Aorta (tissue), 5 donors: ENCODE results near the gene CCL5. TPM values are rescaled to one million over a fixed set of nuclear protein-coding genes. Genes with fewer than 3 reads are reported as not detected.

Source experiments
- ATAC-seq: fragments of 200-7000 bp; cut with Tn5 transposase; one replicate; pipeline ENCODE4 v1.9.1; 2022; ENCODE audit warnings: moderate library complexity; ENCODE audit not compliant: low FRiP score
- DNase-seq, 2 donors: peaks; one replicate each; pipeline ENCODE4 v3.0.0-alpha.2; 2020
- H3K27ac ChIP-seq, 2 donors: one replicate each; pipeline ENCODE4 v1.5.1; 2013; ENCODE audit warnings: low read length in 2 of 2, mild to moderate bottlenecking in 2 of 2, moderate library complexity in 2 of 2, control low read depth in 1 of 2, inconsistent platforms in 1 of 2, low read depth in 1 of 2
- H3K27me3 ChIP-seq, 2 donors: one replicate each; pipeline ENCODE4 v1.6.1; 2013; ENCODE audit warnings: control low read depth in 1 of 2, low read length in 1 of 2, mild to moderate bottlenecking in 1 of 2, moderate library complexity in 1 of 2; ENCODE audit not compliant: insufficient read depth in 2 of 2, control insufficient read depth in 1 of 2
- H3K36me3 ChIP-seq, 2 donors: one replicate each; pipeline ENCODE4 v1.6.1; 2013; ENCODE audit warnings: control low read depth in 1 of 2, low read length in 1 of 2, mild to moderate bottlenecking in 1 of 2; ENCODE audit not compliant: insufficient read depth in 2 of 2, control insufficient read depth in 1 of 2
- H3K4me1 ChIP-seq, 2 donors: one replicate each; pipeline ENCODE4 v1.6.1; 2013; ENCODE audit warnings: low read length in 2 of 2, control low read depth in 1 of 2, mild to moderate bottlenecking in 1 of 2, moderate library complexity in 1 of 2; ENCODE audit not compliant: insufficient read depth in 2 of 2, control insufficient read depth in 1 of 2
- H3K4me3 ChIP-seq, 2 donors: one replicate each; pipeline ENCODE4 v1.5.1; 2013; ENCODE audit warnings: low read length in 2 of 2, control low read depth in 1 of 2, mild to moderate bottlenecking in 1 of 2
- H3K9me3 ChIP-seq: one replicate; pipeline ENCODE4 v1.6.1; 2013; ENCODE audit warnings: mild to moderate bottlenecking, low read length; ENCODE audit not compliant: control insufficient read depth
- WGBS, 2 donors: extraction: QIAGEN DNeasy Blood & Tissue Kit; methylation state at CpG; one replicate each; pipeline ENCODE4 v1.1.7; 2013; 5-methylcytosine and 5-hydroxymethylcytosine counted together
- intact Hi-C, 2 donors: fragments of 100-400 bp; cut with DNase I; formaldehyde crosslinking; loops; one replicate each; pipeline versions ENCODE4 v1.14.2 to v1.15.0; 2022
- long read RNA-seq, 2 donors: library from polyadenylated mRNA; unstranded; transcript quantifications; one replicate each; pipeline ENCODE4 v2.0.0, GENCODE V29; 2020 to 2021
- polyA plus RNA-seq, 2 donors: library from polyadenylated mRNA; stranded (reverse); fragments of 200-250 nt; gene quantifications; one replicate each; pipeline ENCODE4 v1.2.3, GENCODE V29; 2013
- total RNA-seq, 2 donors: library from RNA; stranded (reverse); fragmentation: NEBNext Ultra II Directional; extraction: Animal tissue kit (Norgen Biotek cat#: 25700); gene quantifications; one replicate each; pipeline ENCODE4 v1.2.1, GENCODE V29; 2021
- donor health status: healthy with polysubstance abuse.
- donor health status: Bipolar disorder and iron deficiency.
- donor health status: DM: no; HTN: no; CAD: no.
- donor health status: DM: no; HTN: no; CAD: no.
- donor health status: DM: yes; HTN: yes; CAD: no.

Gene CCL5
- total RNA-seq (1 to 10 TPM; 6.7 to 7.5 TPM), polyA plus RNA-seq (1 to 10 TPM; 1.5 to 9.4 TPM)
- long read RNA-seq, donor 1, partial matches to known transcripts = 0 of 4 reads
- long read RNA-seq, donor 1, other reads (novel, unspliced or antisense) = 1 of 4 reads
- long read RNA-seq, donor 2, transcript CCL5-201 (3 exons, 1,365 nt) = major isoform, 5 of 7 reads
- long read RNA-seq, donor 2, partial matches to known transcripts = 1 of 7 reads
- long read RNA-seq, donor 2, other reads (novel, unspliced or antisense) = 1 of 7 reads

- Histone ChIP-seq H3K27ac (no peak within 1 kb of the TSS), H3K4me3 (no peak within 1 kb of the TSS), H3K9me3 (no peaks in the 10 kb centered on the region), H3K36me3 (no peaks in the 10 kb centered on the region), H3K27me3 (no peaks in the 10 kb centered on the region), H3K4me1 (no peaks in the 10 kb centered on the region)
- 63 to 64% methylated on average over 11 of the region's 11 CpGs for whole genome bisulfite sequencing, 2 donors
- DNase-seq = peak in 1 of 2 donors; percentile 45
- ATAC-seq = no peak
- intact Hi-C loops = no loop called here
These were observed at the start of gene CCL5 for GRCh38 chr17:35879773-35880654. Gene CCL5, minus strand, starts transcription at chr17:35880360.

GRCh38 chr17:35927714-35928113, 47.6 kb upstream of the CCL5 start:
- H3K27me3 ChIP-seq = no peaks in the 10 kb centered on the region
- H3K4me3 ChIP-seq = no peak overlapping the region
- no peak for ATAC-seq
- no peaks in the 10 kb centered on the region for H3K36me3 ChIP-seq
- H3K9me3 ChIP-seq = no peaks in the 10 kb centered on the region
- no peak overlapping the region for H3K27ac ChIP-seq
- intact Hi-C loops = no loop called here
- no peak for DNase-seq
- H3K4me1 ChIP-seq = no peaks in the 10 kb centered on the region

GRCh38 chr17:35923609-35924114, 43.5 kb upstream of the CCL5 start:
- no peak for DNase-seq
- WGBS, 2 donors = 97% methylated on average over 6 of the region's 6 CpGs
- Histone ChIP-seq H3K36me3 (no peaks in the 10 kb centered on the region), H3K27ac (no peak overlapping the region), H3K9me3 (no peaks in the 10 kb centered on the region), H3K4me3 (no peak overlapping the region), H3K4me1 (no peaks in the 10 kb centered on the region), H3K27me3 (no peaks in the 10 kb centered on the region)
- no peak for ATAC-seq
- intact Hi-C loops = no loop called here

GRCh38 chr17:35920229-35920628, 40.1 kb upstream of the CCL5 start:
- Histone ChIP-seq H3K4me1 (no peaks in the 10 kb centered on the region), H3K27me3 (no peaks in the 10 kb centered on the region), H3K27ac (no peak overlapping the region), H3K36me3 (no peaks in the 10 kb centered on the region), H3K9me3 (no peaks in the 10 kb centered on the region), H3K4me3 (no peak overlapping the region)
- WGBS, 2 donors = 97 to 100% methylated on average over 1 of the region's 1 CpG
- intact Hi-C loops = no loop called here
- ATAC-seq = no peak
- DNase-seq = no peak

GRCh38 chr17:35918665-35919064, 38.5 kb upstream of the CCL5 start:
- Histone ChIP-seq H3K4me3 (no peak overlapping the region), H3K27me3 (no peaks in the 10 kb centered on the region), H3K36me3 (no peaks in the 10 kb centered on the region), H3K9me3 (no peaks in the 10 kb centered on the region), H3K4me1 (no peaks in the 10 kb centered on the region), H3K27ac (no peak overlapping the region)
- no peak for ATAC-seq
- intact Hi-C loops = no loop called here
- 83 to 84% methylated on average over 3 of the region's 3 CpGs for WGBS, 2 donors
- DNase-seq = no peak

GRCh38 chr17:35917519-35918213, 37.5 kb upstream of the CCL5 start:
- Histone ChIP-seq H3K36me3 (no peaks in the 10 kb centered on the region), H3K27me3 (no peaks in the 10 kb centered on the region), H3K4me1 (no peaks in the 10 kb centered on the region), H3K9me3 (no peaks in the 10 kb centered on the region), H3K27ac (no peak overlapping the region), H3K4me3 (no peak overlapping the region)
- DNase-seq = no peak
- 93 to 94% methylated on average over 29 of the region's 29 CpGs for WGBS, 2 donors
- intact Hi-C loops = no loop called here
- no peak for ATAC-seq

GRCh38 chr17:35915153-35915964, 35.2 kb upstream of the CCL5 start:
- DNase-seq = no peak
- intact Hi-C loops = no loop called here
- 71 to 79% methylated on average over 3 of the region's 3 CpGs for WGBS, 2 donors

GRCh38 chr17:35914354-35914753, 34.2 kb upstream of the CCL5 start:
- H3K27ac ChIP-seq = no peak overlapping the region
- no peak overlapping the region for H3K4me3 ChIP-seq
- ATAC-seq (no peak), DNase-seq (no peak)
- H3K36me3 ChIP-seq = no peaks in the 10 kb centered on the region
- H3K9me3 ChIP-seq = no peaks in the 10 kb centered on the region
- no peaks in the 10 kb centered on the region for H3K4me1 ChIP-seq
- peaks cover 0 to 2% of the 10 kb centered on the region in 2 donors for H3K27me3 ChIP-seq
- 86 to 94% methylated on average over 1 of the region's 1 CpG for WGBS, 2 donors
- intact Hi-C loops = no loop called here

More at GRCh38 chr17:35915153-35915964, 35.2 kb upstream of the CCL5 start:
- no peak overlapping the region for H3K4me3 ChIP-seq
- H3K27me3 ChIP-seq = peaks cover 0 to under 1% of the 10 kb centered on the region in 2 donors
- no peaks in the 10 kb centered on the region for H3K4me1 ChIP-seq
- no peaks in the 10 kb centered on the region for H3K36me3 ChIP-seq
- H3K9me3 ChIP-seq = no peaks in the 10 kb centered on the region
- H3K27ac ChIP-seq = no peak overlapping the region
- no peak for ATAC-seq
